HG02840 (cell line): ENCODE data around the gene PRELP.
"Not testable (repeated sequence)": the region's sequence is repeated elsewhere in the genome, so short reads cannot be mapped to it uniquely, and the experiment has no call there.

ENCODE experiments used
- ATAC-seq: cut with Tn5 transposase; IDR thresholded peaks from one replicate; pipeline ENCODE4 v1.9.1; 2021; ENCODE audit warnings: mild to moderate bottlenecking, moderate library complexity, moderate number of reproducible peaks; ENCODE audit not compliant: unreplicated experiment, low FRiP score

Gene PRELP

GRCh38 chr1:203475012-203475981, at the start of gene PRELP:
TSS of gene PRELP (plus strand) at chr1:203475806. CDS start at chr1:203483185, 7,379 bp downstream.
- ATAC-seq = no peak

- ATAC-seq = no peak
Observed at GRCh38 chr1:203426366-203426765, 49.2 kb upstream of the PRELP start.

GRCh38 chr1:203426870-203427269, 48.7 kb upstream of the PRELP start:
- no peak for ATAC-seq

GRCh38 chr1:203427451-203427850, 48.2 kb upstream of the PRELP start:
- ATAC-seq = no peak

- ATAC-seq = no peak
Observed at GRCh38 chr1:203428981-203429599, 46.5 kb upstream of the PRELP start.

GRCh38 chr1:203435615-203436014, 40.0 kb upstream of the PRELP start:
- ATAC-seq = no peak

- ATAC-seq = no peak
Observed at GRCh38 chr1:203437696-203438315, 37.8 kb upstream of the PRELP start.

GRCh38 chr1:203439131-203439730, 36.4 kb upstream of the PRELP start:
- ATAC-seq = no peak

- ATAC-seq = no peak
Observed at GRCh38 chr1:203440771-203441170, 34.8 kb upstream of the PRELP start.

GRCh38 chr1:203441766-203442165, 33.8 kb upstream of the PRELP start:
- no peak for ATAC-seq

GRCh38 chr1:203442821-203443220, 32.8 kb upstream of the PRELP start:
- no peak for ATAC-seq

GRCh38 chr1:203443296-203443695, 32.3 kb upstream of the PRELP start:
- no peak for ATAC-seq

- ATAC-seq = no peak
Observed at GRCh38 chr1:203444171-203444576, 31.4 kb upstream of the PRELP start.

- no peak for ATAC-seq
Observed at GRCh38 chr1:203447151-203447550, 28.5 kb upstream of the PRELP start.

GRCh38 chr1:203447598-203447997, 28.0 kb upstream of the PRELP start:
- not testable (repeated sequence) for ATAC-seq

GRCh38 chr1:203448521-203449061, 27.0 kb upstream of the PRELP start:
- no peak for ATAC-seq

GRCh38 chr1:203450001-203450400, 25.6 kb upstream of the PRELP start:
- ATAC-seq = no peak

- no peak for ATAC-seq
Observed at GRCh38 chr1:203450479-203451149, 25.0 kb upstream of the PRELP start.

GRCh38 chr1:203451836-203452784, 23.5 kb upstream of the PRELP start:
- no peak for ATAC-seq
